Aorta (tissue), 5 donors: ENCODE measurements around the gene CFAP119. TPM values are rescaled to one million over a fixed set of nuclear protein-coding genes. Genes with fewer than 3 reads are reported as not detected.

ENCODE experiments used
- ATAC-seq: fragments of 200-7000 bp; cut with Tn5 transposase; one replicate; pipeline ENCODE4 v1.9.1; 2022; ENCODE audit warnings: moderate library complexity; ENCODE audit not compliant: low FRiP score
- DNase-seq, 2 donors: peaks; one replicate each; pipeline ENCODE4 v3.0.0-alpha.2; 2020
- H3K27ac ChIP-seq, 2 donors: one replicate each; pipeline ENCODE4 v1.5.1; 2013; ENCODE audit warnings: low read length in 2 of 2, mild to moderate bottlenecking in 2 of 2, moderate library complexity in 2 of 2, control low read depth in 1 of 2, inconsistent platforms in 1 of 2, low read depth in 1 of 2
- H3K27me3 ChIP-seq, 2 donors: one replicate each; pipeline ENCODE4 v1.6.1; 2013; ENCODE audit warnings: control low read depth in 1 of 2, low read length in 1 of 2, mild to moderate bottlenecking in 1 of 2, moderate library complexity in 1 of 2; ENCODE audit not compliant: insufficient read depth in 2 of 2, control insufficient read depth in 1 of 2
- H3K36me3 ChIP-seq, 2 donors: one replicate each; pipeline ENCODE4 v1.6.1; 2013; ENCODE audit warnings: control low read depth in 1 of 2, low read length in 1 of 2, mild to moderate bottlenecking in 1 of 2; ENCODE audit not compliant: insufficient read depth in 2 of 2, control insufficient read depth in 1 of 2
- H3K4me1 ChIP-seq, 2 donors: one replicate each; pipeline ENCODE4 v1.6.1; 2013; ENCODE audit warnings: low read length in 2 of 2, control low read depth in 1 of 2, mild to moderate bottlenecking in 1 of 2, moderate library complexity in 1 of 2; ENCODE audit not compliant: insufficient read depth in 2 of 2, control insufficient read depth in 1 of 2
- H3K4me3 ChIP-seq, 2 donors: one replicate each; pipeline ENCODE4 v1.5.1; 2013; ENCODE audit warnings: low read length in 2 of 2, control low read depth in 1 of 2, mild to moderate bottlenecking in 1 of 2
- H3K9me3 ChIP-seq: one replicate; pipeline ENCODE4 v1.6.1; 2013; ENCODE audit warnings: mild to moderate bottlenecking, low read length; ENCODE audit not compliant: control insufficient read depth
- WGBS, 2 donors: extraction: QIAGEN DNeasy Blood & Tissue Kit; methylation state at CpG; one replicate each; pipeline ENCODE4 v1.1.7; 2013; 5-methylcytosine and 5-hydroxymethylcytosine counted together
- intact Hi-C, 2 donors: fragments of 100-400 bp; cut with DNase I; formaldehyde crosslinking; loops; one replicate each; pipeline versions ENCODE4 v1.14.2 to v1.15.0; 2022
- polyA plus RNA-seq, 2 donors: library from polyadenylated mRNA; stranded (reverse); fragments of 200-250 nt; gene quantifications; one replicate each; pipeline ENCODE4 v1.2.3, GENCODE V29; 2013
- total RNA-seq, 2 donors: library from RNA; stranded (reverse); fragmentation: NEBNext Ultra II Directional; extraction: Animal tissue kit (Norgen Biotek cat#: 25700); gene quantifications; one replicate each; pipeline ENCODE4 v1.2.1, GENCODE V29; 2021
- donor health status: healthy with polysubstance abuse.
- donor health status: Bipolar disorder and iron deficiency.
- donor health status: DM: no; HTN: no; CAD: no.
- donor health status: DM: no; HTN: no; CAD: no.
- donor health status: DM: yes; HTN: yes; CAD: no.

The CFAP119 gene
- total and polyA plus RNA-seq, 4 donors: 0.52 to 9.8 (median 1.8) TPM

DNA sequence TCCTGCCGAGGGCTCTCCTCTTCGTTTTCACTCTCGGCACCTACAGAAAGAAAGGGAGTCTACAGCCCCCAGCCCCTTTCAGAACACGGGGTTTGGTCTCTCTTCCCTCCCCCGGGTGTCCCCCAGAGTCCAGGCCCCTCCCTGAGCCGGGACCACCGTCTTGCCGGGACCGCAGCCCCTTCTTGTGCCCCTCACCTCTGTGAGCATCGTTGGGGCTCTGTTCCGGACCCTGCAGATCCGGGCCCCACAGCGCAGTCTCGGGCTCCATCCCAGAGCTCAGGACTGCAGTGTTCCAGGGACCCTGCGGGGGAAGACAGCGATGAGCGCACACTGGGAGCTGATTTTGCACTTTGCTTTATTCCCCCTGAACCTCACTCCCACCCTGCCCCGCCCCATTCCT, 22.4 kb upstream of the CFAP119 start:
- H3K27me3 ChIP-seq: no peaks in the 10 kb centered on the region
- intact Hi-C loops: no loop called here
- DNase-seq (no peak), ATAC-seq (no peak)
- no peak overlapping the region for H3K4me3 ChIP-seq
- H3K27ac ChIP-seq: no peak overlapping the region
- H3K9me3 ChIP-seq: no peaks in the 10 kb centered on the region
- H3K4me1 ChIP-seq: no peaks in the 10 kb centered on the region
- H3K36me3 ChIP-seq: peaks cover 0 to 5% of the 10 kb centered on the region in 2 donors
- WGBS, 2 donors: 88% methylated on average over 18 of the region's 18 CpGs

DNA sequence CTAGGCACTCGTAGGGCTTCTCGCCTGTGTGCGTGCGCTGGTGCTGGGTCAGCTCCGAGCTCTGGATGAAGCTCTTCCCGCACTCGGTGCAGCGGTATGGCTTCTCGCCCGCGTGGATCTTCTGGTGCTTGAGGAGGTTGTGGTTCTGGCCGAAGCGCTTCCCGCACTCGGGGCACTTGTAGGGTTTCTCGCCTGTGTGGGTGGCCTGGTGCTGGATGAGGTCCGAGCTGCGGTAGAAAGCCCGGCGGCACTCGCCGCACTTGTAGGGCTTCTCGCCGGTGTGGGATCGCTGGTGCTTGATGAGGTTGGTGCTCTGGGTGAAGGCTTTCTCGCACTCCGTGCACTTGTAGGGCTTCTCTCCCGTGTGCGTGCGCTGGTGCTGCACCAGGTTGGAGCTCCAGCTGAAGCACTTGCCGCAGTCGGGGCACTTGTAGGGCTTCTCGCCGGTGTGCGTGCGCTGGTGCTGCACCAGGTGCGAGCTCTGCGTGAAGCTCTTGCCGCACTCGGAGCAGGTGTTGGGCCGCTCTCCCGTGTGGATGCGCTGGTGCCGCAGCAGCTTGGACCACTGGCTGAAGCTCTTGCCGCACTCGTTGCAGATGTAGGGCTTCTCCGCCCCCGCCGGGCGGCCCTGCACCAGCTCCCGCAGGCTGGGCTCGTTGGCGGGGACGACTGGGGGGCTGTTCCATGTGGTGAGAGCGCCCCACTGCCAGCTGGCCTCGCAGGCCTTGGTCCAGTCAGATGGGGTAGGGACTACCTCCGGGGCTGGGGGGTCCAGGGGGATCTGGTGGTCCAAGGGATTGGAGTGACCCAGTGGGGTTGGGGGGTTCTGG, 21.6 kb upstream of the CFAP119 start:
- Histone ChIP-seq H3K4me1 (no peaks in the 10 kb centered on the region), H3K27me3 (no peaks in the 10 kb centered on the region), H3K9me3 (no peaks in the 10 kb centered on the region), H3K27ac (no peak overlapping the region), H3K4me3 (no peak overlapping the region), H3K36me3 (peaks cover 0 to 5% of the 10 kb centered on the region in 2 donors)
- DNase-seq: no peak
- 94 to 95% methylated on average over 57 of the region's 57 CpGs for WGBS, 2 donors
- intact Hi-C loops: no loop called here
- no peak for ATAC-seq

DNA sequence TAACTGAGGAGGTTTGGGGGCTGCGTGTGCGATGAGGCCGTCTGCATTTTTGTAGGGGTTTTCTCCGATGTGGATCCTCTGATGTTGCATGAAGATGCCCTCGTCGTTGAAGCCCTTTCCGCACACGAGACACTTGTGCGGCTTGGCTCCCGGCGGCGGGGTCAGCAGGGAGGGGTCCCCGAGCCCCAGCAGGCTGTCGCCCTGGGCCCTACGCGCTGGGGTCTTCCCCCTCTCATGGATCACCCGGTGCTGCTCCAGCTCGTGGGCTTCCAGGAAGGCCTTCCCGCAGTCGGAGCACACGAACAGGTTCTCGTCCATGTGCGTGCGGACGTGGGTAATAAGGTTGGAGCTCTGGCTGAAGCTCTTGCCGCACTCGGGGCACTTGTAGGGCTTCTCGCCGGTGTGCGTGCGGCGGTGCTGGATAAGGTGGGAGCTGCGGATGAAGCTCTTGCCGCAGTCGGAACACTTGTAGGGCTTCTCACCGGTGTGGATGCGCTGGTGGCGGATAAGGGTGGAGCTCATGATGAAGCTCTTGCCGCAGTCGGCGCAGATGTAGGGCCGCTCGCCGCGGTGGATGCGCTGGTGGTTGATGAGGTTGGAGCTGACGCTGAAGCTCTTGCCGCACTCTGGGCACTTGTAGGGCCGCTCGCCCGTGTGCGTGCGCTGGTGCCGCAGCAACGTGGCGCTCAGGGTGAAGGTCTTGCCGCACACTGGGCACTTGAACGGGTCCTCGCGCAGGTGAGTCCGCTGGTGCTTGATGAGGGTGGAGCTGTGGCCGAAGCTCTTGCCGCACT, 20.8 kb upstream of the CFAP119 start:
- ATAC-seq: no peak
- Histone ChIP-seq H3K36me3 (peaks cover 0 to 5% of the 10 kb centered on the region in 2 donors), H3K9me3 (no peaks in the 10 kb centered on the region), H3K27me3 (no peaks in the 10 kb centered on the region), H3K4me1 (no peaks in the 10 kb centered on the region), H3K4me3 (no peak overlapping the region), H3K27ac (no peak overlapping the region)
- WGBS, 2 donors: 95 to 96% methylated on average over 63 of the region's 63 CpGs
- intact Hi-C loops: no loop called here
- DNase-seq: no peak

DNA sequence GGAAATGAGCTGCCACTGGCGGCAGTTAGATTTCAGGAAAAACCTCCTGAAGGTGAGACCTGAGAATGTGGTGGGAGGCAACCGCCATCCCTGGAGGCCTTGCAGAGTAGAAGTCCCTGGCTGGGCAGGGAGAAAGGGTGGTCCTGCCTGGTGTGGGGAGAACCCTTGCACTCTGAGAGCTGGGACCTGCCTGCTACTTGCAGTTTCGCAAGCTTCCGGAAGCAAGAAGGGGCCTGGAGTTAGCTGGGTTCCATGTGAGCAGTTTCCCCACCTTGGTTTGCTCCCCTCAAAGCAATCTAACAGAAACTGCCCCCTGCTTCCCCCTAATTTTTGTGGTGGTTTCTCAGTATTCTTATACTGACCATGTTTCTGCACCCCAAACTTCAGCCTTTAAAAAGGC, 18.7 kb upstream of the CFAP119 start:
- intact Hi-C loops: no loop called here
- H3K9me3 ChIP-seq: no peaks in the 10 kb centered on the region
- no peaks in the 10 kb centered on the region for H3K4me1 ChIP-seq
- no peaks in the 10 kb centered on the region for H3K27me3 ChIP-seq
- no peak overlapping the region for H3K27ac ChIP-seq
- H3K4me3 ChIP-seq: no peak overlapping the region
- 82 to 83% methylated on average over 4 of the region's 4 CpGs for WGBS, 2 donors
- ATAC-seq (no peak), DNase-seq (no peak)
- peaks cover 0 to 5% of the 10 kb centered on the region in 2 donors for H3K36me3 ChIP-seq

DNA sequence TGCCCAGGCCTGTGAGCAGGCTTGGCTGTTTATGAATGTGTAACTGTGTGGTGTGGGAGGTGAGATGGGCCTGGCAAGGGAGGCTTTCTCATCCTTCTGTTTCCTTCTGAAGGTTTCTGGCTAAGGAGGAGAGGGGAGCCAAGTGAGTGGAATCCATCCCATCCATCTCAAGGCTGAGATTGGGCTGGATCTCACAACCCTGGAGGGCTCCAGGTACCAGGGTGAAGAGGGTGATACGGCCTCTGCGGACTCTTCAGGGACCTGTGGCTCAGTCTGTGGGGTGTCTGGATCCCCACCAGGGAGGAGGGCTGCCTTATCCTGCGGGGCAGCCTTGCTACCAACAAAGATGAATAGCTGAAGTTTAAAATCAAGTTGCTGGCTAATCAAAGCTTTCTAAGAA, 18.2 kb upstream of the CFAP119 start:
- DNase-seq: no peak
- intact Hi-C loops: no loop called here
- ATAC-seq: no peak
- Histone ChIP-seq H3K27me3 (no peaks in the 10 kb centered on the region), H3K4me1 (no peaks in the 10 kb centered on the region), H3K36me3 (peaks cover 0 to 5% of the 10 kb centered on the region in 2 donors), H3K27ac (no peak overlapping the region), H3K9me3 (no peaks in the 10 kb centered on the region), H3K4me3 (no peak overlapping the region)
- WGBS, 2 donors: 85 to 86% methylated on average over 3 of the region's 3 CpGs

DNA sequence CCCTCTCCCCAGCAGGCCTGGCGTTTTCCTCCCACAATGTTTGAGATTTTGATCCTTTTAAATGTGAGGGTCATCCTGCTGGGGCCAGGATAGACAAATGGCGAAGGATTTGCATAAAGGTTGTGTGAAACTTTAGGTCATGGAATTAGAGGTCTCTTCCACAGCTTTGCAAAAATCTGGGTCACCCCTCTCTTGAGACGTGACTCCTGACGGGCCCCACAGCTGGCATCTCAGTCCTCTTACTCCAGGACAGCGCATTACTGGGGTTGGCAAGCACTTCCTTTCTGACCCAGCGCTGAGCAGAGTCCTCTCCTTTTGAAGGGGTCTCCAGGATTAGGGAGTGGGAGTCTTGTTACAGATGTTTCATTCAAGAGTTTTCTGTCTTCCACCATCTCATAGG, 17.7 kb upstream of the CFAP119 start:
- Histone ChIP-seq H3K36me3 (peaks cover 0 to 5% of the 10 kb centered on the region in 2 donors), H3K27me3 (no peaks in the 10 kb centered on the region), H3K4me3 (no peak overlapping the region), H3K9me3 (no peaks in the 10 kb centered on the region), H3K27ac (no peak overlapping the region), H3K4me1 (no peaks in the 10 kb centered on the region)
- WGBS, 2 donors: 85 to 88% methylated on average over 6 of the region's 6 CpGs
- DNase-seq (no peak), ATAC-seq (no peak)
- intact Hi-C loops: no loop called here

DNA sequence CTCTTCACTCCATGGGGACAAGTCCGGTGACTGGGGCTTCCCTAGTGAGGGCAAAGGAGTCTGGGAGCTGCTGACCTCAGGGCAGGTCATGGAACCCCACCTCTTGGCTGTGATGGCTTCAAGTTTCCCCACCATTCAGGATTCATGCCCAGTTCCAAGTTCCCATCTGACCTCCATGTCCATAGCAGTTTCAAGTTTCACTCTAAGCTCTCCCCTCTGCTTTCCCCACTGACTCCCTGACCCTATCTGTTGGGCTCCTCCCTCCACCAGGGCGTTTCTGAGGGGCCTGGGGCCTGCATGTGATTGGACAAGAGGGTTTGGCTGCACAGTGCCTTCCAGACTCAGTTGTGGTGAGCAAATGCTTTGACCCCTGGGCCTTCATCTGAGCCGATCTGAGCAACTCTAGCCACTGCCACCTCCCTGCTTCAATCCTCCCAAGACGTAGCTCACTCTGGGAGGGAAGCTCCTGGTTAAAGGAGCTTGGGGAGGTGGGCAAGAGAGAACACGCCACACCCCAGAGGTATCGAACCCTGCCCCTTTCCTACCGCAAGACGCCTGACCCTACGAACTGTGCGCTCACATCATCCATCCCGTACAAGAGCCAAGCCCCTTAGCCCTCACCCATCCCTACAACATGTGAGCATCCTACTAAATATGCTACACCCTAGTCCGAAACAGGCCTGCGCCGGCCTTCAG, 16.8 kb upstream of the CFAP119 start:
- no peak overlapping the region for H3K4me3 ChIP-seq
- no peak for ATAC-seq
- DNase-seq: no peak
- peaks cover 0 to 4% of the 10 kb centered on the region in 2 donors for H3K36me3 ChIP-seq
- no peak overlapping the region for H3K27ac ChIP-seq
- H3K4me1 ChIP-seq: no peaks in the 10 kb centered on the region
- intact Hi-C loops: no loop called here
- no peaks in the 10 kb centered on the region for H3K27me3 ChIP-seq
- 76 to 78% methylated on average over 14 of the region's 14 CpGs for WGBS, 2 donors
- no peaks in the 10 kb centered on the region for H3K9me3 ChIP-seq

DNA sequence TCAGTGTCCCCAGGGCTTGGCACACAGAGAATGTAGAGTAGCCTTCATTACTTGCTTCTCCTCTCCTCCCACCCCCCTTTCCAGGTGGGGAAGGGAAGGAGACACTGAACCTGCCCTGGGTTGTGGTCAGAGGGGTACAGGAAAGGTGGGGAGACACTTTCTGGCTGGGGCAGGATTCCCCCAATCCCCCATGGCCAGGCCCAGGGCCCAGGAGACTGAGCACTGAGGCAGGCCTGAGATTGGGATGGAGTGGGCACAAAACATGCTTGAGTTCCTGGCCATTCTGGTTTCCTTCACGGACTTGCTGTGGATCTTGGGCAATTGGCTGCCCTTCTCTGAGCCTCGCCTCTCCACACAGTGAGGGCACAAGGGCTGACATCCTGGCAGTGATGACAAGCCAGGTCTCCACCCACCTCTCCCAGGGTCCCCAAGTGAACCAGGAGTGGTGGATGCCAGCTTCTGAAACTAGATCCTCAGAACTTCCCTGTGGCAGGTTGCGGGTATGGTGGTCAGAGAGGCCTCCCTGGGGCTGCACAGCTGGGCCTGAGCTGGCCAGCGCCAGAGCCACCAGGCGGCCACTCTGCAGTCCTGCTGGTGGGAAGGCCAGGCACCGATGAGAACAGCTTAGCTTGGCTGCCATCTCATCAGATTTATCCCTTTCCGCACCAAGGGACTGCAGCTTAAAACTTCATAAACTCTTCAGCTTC, 15.9 kb upstream of the CFAP119 start:
- intact Hi-C loops: no loop called here
- no peak for ATAC-seq
- WGBS, 2 donors: 75 to 77% methylated on average over 7 of the region's 7 CpGs

More for the DNA sequence above, 15.9 kb upstream of the CFAP119 start:
- Histone ChIP-seq H3K4me1 (no peaks in the 10 kb centered on the region), H3K36me3 (peaks cover 0 to 3% of the 10 kb centered on the region in 2 donors), H3K27me3 (no peaks in the 10 kb centered on the region), H3K27ac (no peak overlapping the region), H3K4me3 (no peak overlapping the region), H3K9me3 (no peaks in the 10 kb centered on the region)
- no peak for DNase-seq
